SK-N-SH treated with all-trans-retinoic acid at 6 μM for 48 hours (cell line): ENCODE measurements around the gene NUBPL.

ENCODE experiments used
- ESRRG ChIP-seq: fragments of 250-450 bp; sonication (Bioruptor Pico); IDR thresholded peaks from 2 replicates; pipeline ENCODE4 v1.6.1; 2021; ENCODE audit warnings: mild to moderate bottlenecking
- PATZ1 ChIP-seq: fragments of 250-450 bp; sonication (Bioruptor Pico); IDR thresholded peaks from 2 replicates; pipeline ENCODE4 v1.8.0; 2020; ENCODE audit warnings: mild to moderate bottlenecking, moderate library complexity, borderline replicate concordance
- ZFP3 ChIP-seq: fragments of 250-450 bp; sonication (Bioruptor Pico); IDR thresholded peaks from 2 replicates; pipeline ENCODE4 v1.5.0; 2020; ENCODE audit warnings: mild to moderate bottlenecking, moderate library complexity

GRCh38 chr14:31582836-31583452 is 21.7 kb downstream of the NUBPL start:
- TF ChIP-seq PATZ1 (CRISPR knock-in tag) (no peak), ESRRG (CRISPR knock-in tag) (no peak), ZFP3 (no peak)
